Panc1 (cell line): Measurements from ENCODE around the gene MYBPHL. TPM values are rescaled to one million over a fixed set of nuclear protein-coding genes. Genes with fewer than 3 reads are reported as not detected.

Experiments used
- ATAC-seq: fragments of 200-7000 bp; cut with Tn5 transposase; 2 replicates; pipeline ENCODE4 v1.9.1; 2020; ENCODE audit warnings: mild to moderate bottlenecking, moderate library complexity
- BruUV-seq: library from RNA; stranded (reverse); fragments of 400-500 nt; replicated peaks from 2 replicates; lab custom pipeline; 2021; lab: Mats Ljungman, UMichigan
- CTCF ChIA-PET: fragments of 300-600 bp; sonication (Branson Sonifier 250); formaldehyde crosslinking; loops from one replicate; lab custom pipeline; 2022; ENCODE audit warnings: antibody characterized with exemption; lab: Charles Lee
- POLR2A ChIA-PET: fragments of 300-600 bp; sonication (Branson Sonifier 250); formaldehyde crosslinking; loops from one replicate; lab custom pipeline; 2022; ENCODE audit warnings: antibody characterized with exemption; lab: Charles Lee
- DNase-seq: peaks from one replicate; pipeline ENCODE4 v3.0.0-alpha.2; 2010; ENCODE audit warnings: low read depth, low spot score
- H3K27ac ChIP-seq: 2 replicates; pipeline ENCODE4 v1.5.1; 2011; ENCODE audit warnings: mild to moderate bottlenecking, low read length, inconsistent platforms
- H3K27me3 ChIP-seq: fragments of 200-500 bp; sonication (Bioruptor generic); 2 replicates; pipeline ENCODE4 v1.6.0; 2014; ENCODE audit warnings: low read length, inconsistent platforms; ENCODE audit not compliant: control insufficient read depth, insufficient read depth
- H3K36me3 ChIP-seq: fragments of 200-500 bp; sonication (Bioruptor generic); 2 replicates; pipeline ENCODE4 v1.5.1; 2014; ENCODE audit warnings: inconsistent platforms, mild to moderate bottlenecking, low read length, moderate library complexity; ENCODE audit not compliant: control insufficient read depth, insufficient read depth
- H3K4me1 ChIP-seq: 2 replicates; pipeline ENCODE4 v1.5.1; 2011; ENCODE audit warnings: inconsistent platforms, mild to moderate bottlenecking, low read length, moderate library complexity; ENCODE audit not compliant: control insufficient read depth, insufficient read depth
- H3K4me3 ChIP-seq, 2 experiments: 2 replicates each; pipeline ENCODE4 v1.5.1; 2011 to 2012; ENCODE audit warnings: low read depth in 2 of 2, low read length in 2 of 2, mild to moderate bottlenecking in 2 of 2, inconsistent platforms in 1 of 2, moderate library complexity in 1 of 2
- H3K9me3 ChIP-seq: fragments of 200-500 bp; sonication (Bioruptor generic); 2 replicates; pipeline ENCODE4 v1.5.1; 2014; ENCODE audit warnings: low read depth, mild to moderate bottlenecking, inconsistent platforms, low read length, moderate library complexity; ENCODE audit not compliant: control insufficient read depth, insufficient read depth
- POLR2AphosphoS5 ChIP-seq: IDR thresholded peaks from 2 replicates; pipeline ENCODE4 v1.6.1; 2012; ENCODE audit warnings: mild to moderate bottlenecking, low read depth, low read length, moderate library complexity
- SIN3A ChIP-seq: IDR thresholded peaks from 2 replicates; pipeline ENCODE4 v1.6.1; 2012; ENCODE audit warnings: low read depth, mild to moderate bottlenecking, low read length, moderate library complexity, borderline replicate concordance; ENCODE audit not compliant: insufficient read depth
- TCF7L2 ChIP-seq: IDR thresholded peaks from 2 replicates; pipeline ENCODE4 v1.6.1; 2011; ENCODE audit warnings: mild to moderate bottlenecking, low read depth, low read length, inconsistent platforms
- in situ Hi-C: cut with HindIII; loops from 2 replicates; pipeline ENCODE4 v1.10.0; 2016; ENCODE audit warnings: low sequenced_read_pairs, low pct_unique_long_range_greater_than_20kb
- intact Hi-C: fragments of 100-400 bp; cut with micrococcal nuclease; formaldehyde crosslinking; loops from one replicate; pipeline ENCODE4 v1.10.0; 2022; ENCODE audit not compliant: unreplicated experiment
- total RNA-seq: library from RNA; stranded (reverse); gene quantifications from one replicate; pipeline ENCODE4 v1.2.1, GENCODE V29; 2021; ENCODE audit not compliant: unreplicated experiment
- TF ChIP-seq, protein P1 (sequence below), 2 experiments: IDR thresholded peaks; 2 replicates each; pipeline ENCODE4 v1.6.1; 2011 to 2012; ENCODE audit warnings: low read depth in 2 of 2, control low read depth in 1 of 2, low read length in 1 of 2, mild to moderate bottlenecking in 1 of 2, moderate library complexity in 1 of 2; ENCODE audit not compliant: insufficient read depth in 1 of 2
- TF ChIP-seq, protein P2 (sequence below): fragments of 450-650 bp; IDR thresholded peaks from 2 replicates; pipeline ENCODE4 v1.5.1; 2017; ENCODE audit warnings: mild to moderate bottlenecking

MYBPHL gene
- total RNA-seq, 1 experiment from 2014 or later: not detected

DNA sequence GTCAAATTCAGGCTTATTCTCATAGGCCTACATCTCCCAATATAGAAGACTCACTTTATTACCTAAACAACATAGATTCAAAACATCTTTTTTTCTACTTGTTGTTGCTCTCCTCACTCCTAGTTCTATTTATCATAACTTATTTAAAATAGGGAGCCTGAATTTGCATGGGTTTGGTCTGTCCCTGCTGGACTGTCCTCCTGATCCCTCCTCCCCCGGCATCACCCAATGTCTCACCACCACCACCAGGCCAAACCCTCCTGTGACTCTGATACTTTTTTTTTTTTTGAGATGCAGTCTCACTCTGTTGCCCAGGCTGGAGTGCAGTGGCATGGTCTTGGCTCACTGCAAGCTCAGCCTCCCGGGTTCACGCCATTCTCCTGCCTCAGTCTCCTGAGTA is 31.8 kb upstream of the MYBPHL start:
- ChIA-PET CTCF (no interaction called here), POLR2A (no interaction called here)
- Histone ChIP-seq H3K36me3 (no peaks in the 10 kb centered on the region), H3K27ac (no peak overlapping the region), H3K27me3 (no peaks in the 10 kb centered on the region), H3K4me3 (no peak overlapping the region), H3K9me3 (no peaks in the 10 kb centered on the region), H3K4me1 (no peaks in the 10 kb centered on the region)
- intact Hi-C loops: no loop called here
- DNase-seq (no peak), ATAC-seq (no peak)
- TF ChIP-seq TCF7L2: no peak
- TF ChIP-seq SIN3A: no peak
- TF ChIP-seq, protein P1, sequence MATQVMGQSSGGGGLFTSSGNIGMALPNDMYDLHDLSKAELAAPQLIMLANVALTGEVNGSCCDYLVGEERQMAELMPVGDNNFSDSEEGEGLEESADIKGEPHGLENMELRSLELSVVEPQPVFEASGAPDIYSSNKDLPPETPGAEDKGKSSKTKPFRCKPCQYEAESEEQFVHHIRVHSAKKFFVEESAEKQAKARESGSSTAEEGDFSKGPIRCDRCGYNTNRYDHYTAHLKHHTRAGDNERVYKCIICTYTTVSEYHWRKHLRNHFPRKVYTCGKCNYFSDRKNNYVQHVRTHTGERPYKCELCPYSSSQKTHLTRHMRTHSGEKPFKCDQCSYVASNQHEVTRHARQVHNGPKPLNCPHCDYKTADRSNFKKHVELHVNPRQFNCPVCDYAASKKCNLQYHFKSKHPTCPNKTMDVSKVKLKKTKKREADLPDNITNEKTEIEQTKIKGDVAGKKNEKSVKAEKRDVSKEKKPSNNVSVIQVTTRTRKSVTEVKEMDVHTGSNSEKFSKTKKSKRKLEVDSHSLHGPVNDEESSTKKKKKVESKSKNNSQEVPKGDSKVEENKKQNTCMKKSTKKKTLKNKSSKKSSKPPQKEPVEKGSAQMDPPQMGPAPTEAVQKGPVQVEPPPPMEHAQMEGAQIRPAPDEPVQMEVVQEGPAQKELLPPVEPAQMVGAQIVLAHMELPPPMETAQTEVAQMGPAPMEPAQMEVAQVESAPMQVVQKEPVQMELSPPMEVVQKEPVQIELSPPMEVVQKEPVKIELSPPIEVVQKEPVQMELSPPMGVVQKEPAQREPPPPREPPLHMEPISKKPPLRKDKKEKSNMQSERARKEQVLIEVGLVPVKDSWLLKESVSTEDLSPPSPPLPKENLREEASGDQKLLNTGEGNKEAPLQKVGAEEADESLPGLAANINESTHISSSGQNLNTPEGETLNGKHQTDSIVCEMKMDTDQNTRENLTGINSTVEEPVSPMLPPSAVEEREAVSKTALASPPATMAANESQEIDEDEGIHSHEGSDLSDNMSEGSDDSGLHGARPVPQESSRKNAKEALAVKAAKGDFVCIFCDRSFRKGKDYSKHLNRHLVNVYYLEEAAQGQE (IDR thresholded peaks at IDR 0.05; ENCODE audit: insufficient read depth in 1 of 2, low read depth in 2 of 2, low read length in 1 of 2): no peak
- TF ChIP-seq POLR2AphosphoS5: no peak
- TF ChIP-seq, protein P2, sequence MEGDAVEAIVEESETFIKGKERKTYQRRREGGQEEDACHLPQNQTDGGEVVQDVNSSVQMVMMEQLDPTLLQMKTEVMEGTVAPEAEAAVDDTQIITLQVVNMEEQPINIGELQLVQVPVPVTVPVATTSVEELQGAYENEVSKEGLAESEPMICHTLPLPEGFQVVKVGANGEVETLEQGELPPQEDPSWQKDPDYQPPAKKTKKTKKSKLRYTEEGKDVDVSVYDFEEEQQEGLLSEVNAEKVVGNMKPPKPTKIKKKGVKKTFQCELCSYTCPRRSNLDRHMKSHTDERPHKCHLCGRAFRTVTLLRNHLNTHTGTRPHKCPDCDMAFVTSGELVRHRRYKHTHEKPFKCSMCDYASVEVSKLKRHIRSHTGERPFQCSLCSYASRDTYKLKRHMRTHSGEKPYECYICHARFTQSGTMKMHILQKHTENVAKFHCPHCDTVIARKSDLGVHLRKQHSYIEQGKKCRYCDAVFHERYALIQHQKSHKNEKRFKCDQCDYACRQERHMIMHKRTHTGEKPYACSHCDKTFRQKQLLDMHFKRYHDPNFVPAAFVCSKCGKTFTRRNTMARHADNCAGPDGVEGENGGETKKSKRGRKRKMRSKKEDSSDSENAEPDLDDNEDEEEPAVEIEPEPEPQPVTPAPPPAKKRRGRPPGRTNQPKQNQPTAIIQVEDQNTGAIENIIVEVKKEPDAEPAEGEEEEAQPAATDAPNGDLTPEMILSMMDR: no peak
- no TSS peak for BruUV-seq
- in situ Hi-C loops: no loop called here

DNA sequence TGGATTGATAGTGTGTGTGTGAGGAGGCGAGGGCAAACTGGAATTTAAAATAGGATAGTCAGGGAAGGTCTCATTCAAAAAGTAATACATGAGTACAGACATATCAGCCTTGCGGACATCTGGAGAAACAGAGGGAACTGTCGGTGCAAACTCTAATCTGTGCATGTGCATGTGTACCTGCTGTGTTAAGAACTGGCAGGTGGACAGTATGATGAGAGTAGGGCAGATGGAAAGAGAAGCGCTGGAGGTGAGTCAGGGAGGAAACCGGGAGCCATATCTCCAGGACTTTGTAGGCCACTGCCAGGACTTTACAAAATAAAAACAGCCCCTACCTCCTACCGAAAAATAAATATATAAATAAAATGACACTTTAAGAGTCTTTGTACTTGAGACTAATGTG is 31.3 kb upstream of the MYBPHL start:
- no peaks in the 10 kb centered on the region for H3K4me1 ChIP-seq
- POLR2A ChIA-PET: no interaction called here
- no peak overlapping the region for H3K4me3 ChIP-seq
- TF ChIP-seq POLR2AphosphoS5: no peak
- DNase-seq: no peak
- no TSS peak for BruUV-seq
- H3K36me3 ChIP-seq: no peaks in the 10 kb centered on the region
- intact Hi-C loops (no loop called here), in situ Hi-C loops (no loop called here)
- no peak overlapping the region for H3K27ac ChIP-seq
- no peak for ATAC-seq
- CTCF ChIA-PET: interaction anchor here (0.5 kb wide), 1 partner anchor 75 kb away, joined by 11 read pairs; no protein-coding TSS in a partner anchor
- H3K27me3 ChIP-seq: no peaks in the 10 kb centered on the region
- H3K9me3 ChIP-seq: no peaks in the 10 kb centered on the region

DNA sequence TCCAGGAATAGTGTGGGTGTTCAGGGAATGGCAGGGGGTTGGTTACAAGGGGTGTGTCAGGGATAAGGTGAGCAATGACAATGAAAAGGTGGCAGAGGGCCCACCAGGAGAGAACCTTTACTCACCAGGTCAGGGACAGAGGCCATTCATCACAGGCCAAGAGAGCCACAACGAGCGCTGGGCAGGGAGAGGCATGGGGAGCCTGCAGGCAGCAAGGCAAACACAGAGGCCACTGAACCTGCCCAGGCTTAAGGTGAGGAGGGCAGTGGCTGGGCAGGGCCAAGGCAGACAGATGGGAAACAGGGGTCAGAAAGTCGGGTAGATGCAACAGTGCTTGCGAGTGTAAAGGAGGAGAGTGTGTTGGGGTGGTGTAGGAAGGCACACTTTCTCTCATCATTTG is 28.3 kb upstream of the MYBPHL start:
- Histone ChIP-seq H3K4me3 (no peak overlapping the region), H3K36me3 (no peaks in the 10 kb centered on the region), H3K27ac (no peak overlapping the region), H3K9me3 (peaks cover 4% of the 10 kb centered on the region; the same call in 1 of the 2 replicates), H3K4me1 (no peaks in the 10 kb centered on the region), H3K27me3 (no peaks in the 10 kb centered on the region)
- no peak for ATAC-seq
- no peak for DNase-seq
- BruUV-seq: no TSS peak
- TF ChIP-seq POLR2AphosphoS5: no peak
- ChIA-PET POLR2A (no interaction called here), CTCF (no interaction called here)
- in situ Hi-C loops (no loop called here), intact Hi-C loops (no loop called here)
